GM10847 (cell line): Measurements from ENCODE around the gene GARRE1.

Experiments
- POLR2A ChIP-seq: IDR thresholded peaks from 2 replicates; pipeline ENCODE4 v1.6.1; 2011; ENCODE audit not compliant: insufficient read length; ENCODE audit errors: extremely low read depth

Gene GARRE1, protein sequence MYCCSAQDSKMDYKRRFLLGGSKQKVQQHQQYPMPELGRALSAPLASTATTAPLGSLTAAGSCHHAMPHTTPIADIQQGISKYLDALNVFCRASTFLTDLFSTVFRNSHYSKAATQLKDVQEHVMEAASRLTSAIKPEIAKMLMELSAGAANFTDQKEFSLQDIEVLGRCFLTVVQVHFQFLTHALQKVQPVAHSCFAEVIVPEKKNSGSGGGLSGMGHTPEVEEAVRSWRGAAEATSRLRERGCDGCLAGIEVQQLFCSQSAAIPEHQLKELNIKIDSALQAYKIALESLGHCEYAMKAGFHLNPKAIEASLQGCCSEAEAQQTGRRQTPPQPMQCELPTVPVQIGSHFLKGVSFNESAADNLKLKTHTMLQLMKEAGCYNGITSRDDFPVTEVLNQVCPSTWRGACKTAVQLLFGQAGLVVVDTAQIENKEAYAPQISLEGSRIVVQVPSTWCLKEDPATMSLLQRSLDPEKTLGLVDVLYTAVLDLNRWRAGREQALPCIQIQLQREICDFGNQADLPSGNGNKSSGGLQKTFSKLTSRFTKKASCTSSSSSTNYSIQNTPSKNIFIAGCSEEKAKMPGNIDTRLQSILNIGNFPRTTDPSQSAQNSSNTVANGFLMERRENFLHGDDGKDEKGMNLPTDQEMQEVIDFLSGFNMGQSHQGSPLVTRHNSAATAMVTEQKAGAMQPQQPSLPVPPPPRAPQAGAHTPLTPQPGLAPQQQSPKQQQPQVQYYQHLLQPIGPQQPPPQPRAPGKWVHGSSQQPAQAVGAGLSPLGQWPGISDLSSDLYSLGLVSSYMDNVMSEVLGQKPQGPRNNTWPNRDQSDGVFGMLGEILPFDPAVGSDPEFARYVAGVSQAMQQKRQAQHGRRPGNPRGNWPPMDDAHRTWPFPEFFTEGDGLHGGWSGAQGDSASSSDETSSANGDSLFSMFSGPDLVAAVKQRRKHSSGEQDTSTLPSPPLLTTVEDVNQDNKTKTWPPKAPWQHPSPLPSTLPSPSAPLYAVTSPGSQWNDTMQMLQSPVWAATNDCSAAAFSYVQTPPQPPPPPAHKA (N-terminal part only)

DNA sequence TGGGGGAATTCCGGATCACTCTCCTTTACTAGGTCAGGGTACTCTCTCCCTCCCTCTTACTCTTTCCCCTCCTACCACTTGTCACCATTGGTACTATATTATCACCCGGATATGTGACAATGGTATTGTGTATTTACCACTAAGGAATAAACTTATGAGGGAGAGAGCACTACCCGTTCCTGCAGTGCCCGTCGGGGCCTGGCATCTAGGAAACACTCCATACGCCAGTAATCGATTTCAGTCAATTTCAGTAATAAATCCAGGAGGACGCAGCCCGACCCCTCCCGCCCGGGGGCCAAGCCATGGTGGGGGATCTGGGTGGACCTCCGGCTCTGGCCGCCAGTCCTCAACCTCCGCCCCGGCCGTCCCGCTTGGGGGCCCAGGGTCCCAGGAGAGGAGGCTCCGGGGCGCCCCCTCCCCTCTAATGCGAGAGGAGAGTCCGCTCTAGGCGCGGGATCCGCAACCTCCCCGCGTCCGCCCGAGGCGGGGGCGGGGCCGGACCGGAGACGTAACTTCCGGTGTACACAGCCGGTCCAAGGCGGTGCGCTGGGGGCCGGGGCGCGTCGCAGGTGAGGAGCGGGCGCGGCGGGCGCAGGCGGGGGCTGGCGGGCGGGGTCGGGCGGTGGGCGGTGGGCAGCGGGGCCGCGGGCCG, at the start of gene GARRE1:
Gene GARRE1, plus strand, starts transcription at position 509 of the 652 bp plus-strand sequence. CDS start 45,920 bp downstream, outside the sequence.
- TF ChIP-seq POLR2A = peak; percentile 71

DNA sequence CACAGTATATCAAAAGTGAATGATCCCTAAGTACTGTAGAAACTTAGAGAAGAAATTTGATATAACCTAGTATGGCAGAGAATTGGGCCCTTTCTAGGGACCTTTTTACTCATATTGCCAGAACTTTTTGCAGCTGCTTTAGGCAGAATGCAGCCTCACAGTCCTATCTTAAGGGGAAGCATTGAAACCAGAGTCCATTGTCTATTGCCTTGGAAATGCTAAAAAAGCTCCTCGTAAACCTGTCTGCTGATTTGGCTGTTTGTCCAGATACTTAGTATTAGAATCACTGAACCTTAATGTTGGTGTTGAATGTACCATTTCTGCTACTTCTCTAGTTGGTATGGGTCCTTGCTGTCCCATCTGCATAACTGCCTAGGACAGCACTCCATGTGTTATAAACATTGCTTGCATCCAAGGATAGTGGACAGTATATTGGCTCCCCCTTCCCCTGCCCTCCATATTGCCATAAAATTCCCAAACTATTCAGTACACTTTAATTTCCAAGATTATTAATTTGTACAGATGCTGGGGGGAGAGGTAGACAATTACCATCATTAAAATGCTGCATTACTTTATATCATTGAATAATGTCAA, 46.0 kb upstream of the GARRE1 start:
- no peak for TF ChIP-seq POLR2A

DNA sequence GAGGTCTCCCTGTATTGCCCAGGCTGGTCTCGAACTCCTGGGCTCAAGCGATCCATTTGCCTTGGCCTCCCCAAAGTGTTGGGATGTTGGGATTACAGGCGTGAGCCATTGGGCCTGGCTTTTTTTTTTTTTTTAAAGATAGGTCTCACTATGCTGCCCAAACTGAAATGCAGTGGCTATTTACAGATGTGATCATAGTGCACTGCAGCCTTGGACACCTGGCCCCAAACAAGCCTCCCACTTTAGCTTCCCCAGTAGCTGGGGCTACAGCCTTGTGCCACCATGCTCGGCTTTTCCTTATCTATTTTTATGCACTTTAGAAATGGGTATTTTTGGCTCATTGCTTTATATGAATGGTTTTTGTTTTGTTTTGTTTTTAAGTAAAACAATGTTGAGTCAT, 44.6 kb upstream of the GARRE1 start:
- no peak for TF ChIP-seq POLR2A

DNA sequence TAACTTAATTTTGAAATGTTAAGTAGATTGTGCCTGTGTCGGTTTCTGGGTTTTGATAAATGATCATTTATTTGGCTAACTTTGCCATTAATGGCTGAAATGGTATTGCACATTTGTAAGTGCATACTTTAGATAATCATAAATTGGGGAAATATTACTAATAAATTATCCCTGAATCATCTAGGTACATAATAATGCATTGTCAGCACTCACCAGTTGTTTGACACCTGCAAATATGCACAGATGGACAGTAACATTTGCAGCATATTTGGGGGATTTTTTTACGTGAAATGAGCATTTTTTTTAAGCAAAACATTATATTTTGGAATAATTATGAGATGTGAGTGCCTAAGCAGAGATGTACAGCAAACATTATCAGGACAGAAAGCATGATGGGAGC, 41.1 kb upstream of the GARRE1 start:
- no peak for TF ChIP-seq POLR2A

DNA sequence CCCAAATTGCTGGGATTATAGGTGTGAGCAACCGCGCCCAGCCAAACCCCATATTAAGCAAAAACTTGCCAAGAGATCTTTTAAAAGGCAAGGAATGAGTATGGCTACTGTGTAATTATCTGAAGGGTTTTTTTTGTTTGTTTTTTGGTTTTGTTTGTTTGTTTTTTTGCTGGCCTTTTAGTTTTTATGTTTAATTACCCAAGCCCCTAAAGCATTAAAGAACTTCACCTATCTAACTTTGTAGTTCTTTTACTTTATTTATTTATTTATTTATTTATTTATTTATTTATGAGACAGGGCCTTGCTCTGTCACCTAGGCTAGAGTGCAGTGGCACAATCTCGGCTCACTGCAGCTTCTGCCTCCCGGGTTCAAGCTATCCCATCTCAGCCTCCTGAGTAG, 40.3 kb upstream of the GARRE1 start:
- no peak for TF ChIP-seq POLR2A

DNA sequence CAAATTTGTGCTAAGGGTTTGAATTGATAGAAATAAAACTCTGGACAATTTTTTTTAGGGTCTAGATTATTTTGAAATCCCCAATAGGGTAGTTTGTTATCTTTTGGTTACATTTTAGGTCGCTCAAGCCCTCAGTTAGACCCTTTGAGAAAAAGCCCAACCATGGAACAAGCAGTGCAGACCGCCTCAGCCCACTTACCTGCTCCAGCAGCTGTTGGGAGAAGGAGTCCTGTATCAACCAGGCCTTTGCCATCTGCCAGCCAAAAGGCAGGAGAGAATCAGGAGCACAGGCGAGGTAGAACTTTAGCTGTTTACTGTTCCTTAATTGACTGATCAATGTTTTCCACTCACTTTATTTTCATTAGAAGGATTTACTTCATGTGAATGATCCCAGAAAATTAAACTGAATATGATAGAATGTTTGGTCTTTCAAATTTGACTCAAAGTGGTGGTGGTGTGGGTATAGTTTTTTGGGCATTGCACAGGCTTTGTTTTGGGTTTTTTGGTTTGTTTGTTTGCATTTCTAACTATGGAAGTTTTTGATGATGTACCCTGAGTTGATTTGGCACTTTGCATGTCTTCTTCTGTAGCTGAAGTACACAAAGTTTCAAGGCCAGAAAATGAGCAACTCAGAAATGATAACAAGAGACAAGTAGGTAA, 39.2 kb upstream of the GARRE1 start:
- TF ChIP-seq POLR2A = no peak

DNA sequence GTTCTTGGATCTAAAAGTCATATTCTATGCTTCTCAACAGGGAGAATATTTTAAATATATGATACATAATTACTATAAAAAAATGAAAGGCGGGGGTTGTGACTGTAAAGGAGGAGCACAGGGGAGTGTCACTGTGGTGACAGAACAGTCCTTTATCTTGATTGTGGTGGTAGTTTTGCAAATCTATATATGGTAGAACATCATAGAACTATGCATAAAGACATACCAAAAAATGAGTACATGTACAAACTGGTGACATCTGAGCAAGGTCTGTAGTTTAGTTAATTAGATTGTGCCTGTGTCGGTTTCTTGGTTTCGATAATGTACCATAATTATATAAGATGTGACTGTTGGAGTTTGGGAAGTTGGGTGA, 38.7 kb upstream of the GARRE1 start:
- TF ChIP-seq POLR2A = no peak

DNA sequence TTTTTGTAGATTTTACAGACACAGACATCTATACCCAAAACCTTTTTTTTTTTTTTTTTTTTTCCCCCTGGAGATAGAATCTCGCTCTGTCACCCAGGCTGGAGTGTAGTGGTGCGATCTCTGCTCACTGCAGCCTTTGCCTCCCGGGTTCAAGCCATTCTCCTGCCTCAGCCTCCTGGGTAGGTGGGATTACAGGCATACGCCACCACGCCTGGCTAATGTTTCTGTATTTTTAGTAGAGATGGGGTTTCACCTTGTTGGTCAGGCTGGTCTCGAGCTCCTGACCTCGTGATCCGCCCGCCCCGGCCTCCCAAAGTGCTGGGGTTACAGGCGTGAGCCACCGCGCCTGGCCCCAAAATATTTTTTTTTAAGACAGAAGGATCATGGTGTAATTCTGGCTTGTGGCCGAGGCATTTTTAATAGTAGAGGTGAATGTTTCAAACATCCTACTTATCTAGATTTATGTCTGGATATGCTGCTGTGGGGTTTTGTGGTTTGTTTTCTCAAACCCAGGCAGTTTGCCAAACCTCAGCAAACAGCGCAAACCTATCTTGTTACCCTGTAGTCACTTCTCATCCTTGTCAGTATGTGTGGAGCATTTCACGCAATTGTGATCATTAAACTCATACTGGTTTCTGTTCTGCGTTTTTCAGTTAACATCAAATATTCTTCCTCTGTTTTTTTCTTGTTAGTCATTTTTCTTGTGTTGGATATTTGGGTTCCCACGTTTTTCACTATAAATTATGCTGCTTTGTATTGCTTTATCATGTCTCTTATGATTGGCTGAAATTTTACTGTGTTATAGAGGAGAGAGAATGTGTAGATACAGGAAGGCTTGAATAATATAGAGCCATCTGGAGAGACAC, 36.2 kb upstream of the GARRE1 start:
- TF ChIP-seq POLR2A = no peak

DNA sequence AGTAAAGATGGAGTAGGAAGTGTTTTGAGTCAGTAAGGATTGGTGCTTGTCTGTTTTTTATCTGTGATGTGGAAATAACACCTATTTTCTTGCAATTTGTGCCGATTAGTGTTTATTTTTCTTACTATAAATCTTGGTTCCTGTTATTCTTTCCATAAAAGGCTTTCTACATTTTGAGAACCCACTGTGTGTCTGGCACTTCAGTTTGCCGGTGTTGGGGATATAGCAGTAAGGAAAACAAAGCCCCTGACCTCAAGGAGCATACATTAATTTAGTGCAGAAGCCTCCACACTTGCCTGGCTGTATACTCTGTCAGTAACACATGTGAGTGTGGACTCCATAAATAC, 35.6 kb upstream of the GARRE1 start:
- TF ChIP-seq POLR2A = no peak

DNA sequence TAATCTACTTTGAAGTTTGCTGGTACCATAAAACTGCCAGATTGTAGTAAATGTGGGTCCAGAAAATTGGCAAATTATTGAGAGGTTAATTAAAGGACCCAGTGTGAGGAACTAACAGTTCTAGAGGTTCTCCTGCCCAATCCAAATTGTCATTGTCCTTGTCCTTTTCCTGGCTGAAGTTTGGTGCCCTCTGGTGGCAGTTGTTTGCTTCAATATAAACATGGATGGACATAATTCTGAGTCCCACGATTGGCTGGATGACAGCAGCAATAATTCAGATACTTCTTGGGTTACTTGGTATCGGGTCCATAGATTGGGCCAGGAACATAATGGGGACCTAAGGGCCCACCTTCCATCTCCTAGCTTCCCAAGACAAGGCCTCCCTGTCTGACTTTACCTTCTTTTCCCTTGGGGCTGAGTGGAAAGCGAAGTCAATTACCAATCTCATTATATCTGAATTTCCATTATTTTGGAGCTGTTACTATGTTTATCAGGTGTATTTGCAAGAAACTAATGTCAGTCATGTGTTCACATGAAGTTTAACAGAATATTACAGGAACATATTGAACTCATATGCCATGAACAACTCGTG, 33.8 kb upstream of the GARRE1 start:
- no peak for TF ChIP-seq POLR2A

DNA sequence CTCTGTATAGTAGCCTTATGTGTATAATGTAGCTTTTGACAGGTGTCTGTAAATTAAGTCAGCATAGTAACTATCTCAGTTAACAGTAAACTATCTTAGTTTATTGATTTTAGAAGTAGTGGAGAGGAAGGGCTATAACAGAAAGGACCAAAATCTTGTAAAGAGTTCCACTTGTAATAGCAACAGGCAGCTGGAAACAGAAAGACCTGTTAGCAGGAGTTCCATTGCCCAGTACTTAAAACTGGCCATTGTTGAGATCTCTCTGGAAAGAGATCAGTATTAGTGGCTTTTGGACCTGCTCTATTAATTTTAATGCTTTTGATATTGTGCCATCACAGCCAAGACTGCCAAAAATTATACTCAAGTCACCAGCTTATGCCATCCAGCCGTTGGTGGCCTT, 32.0 kb upstream of the GARRE1 start:
- TF ChIP-seq POLR2A = no peak

DNA sequence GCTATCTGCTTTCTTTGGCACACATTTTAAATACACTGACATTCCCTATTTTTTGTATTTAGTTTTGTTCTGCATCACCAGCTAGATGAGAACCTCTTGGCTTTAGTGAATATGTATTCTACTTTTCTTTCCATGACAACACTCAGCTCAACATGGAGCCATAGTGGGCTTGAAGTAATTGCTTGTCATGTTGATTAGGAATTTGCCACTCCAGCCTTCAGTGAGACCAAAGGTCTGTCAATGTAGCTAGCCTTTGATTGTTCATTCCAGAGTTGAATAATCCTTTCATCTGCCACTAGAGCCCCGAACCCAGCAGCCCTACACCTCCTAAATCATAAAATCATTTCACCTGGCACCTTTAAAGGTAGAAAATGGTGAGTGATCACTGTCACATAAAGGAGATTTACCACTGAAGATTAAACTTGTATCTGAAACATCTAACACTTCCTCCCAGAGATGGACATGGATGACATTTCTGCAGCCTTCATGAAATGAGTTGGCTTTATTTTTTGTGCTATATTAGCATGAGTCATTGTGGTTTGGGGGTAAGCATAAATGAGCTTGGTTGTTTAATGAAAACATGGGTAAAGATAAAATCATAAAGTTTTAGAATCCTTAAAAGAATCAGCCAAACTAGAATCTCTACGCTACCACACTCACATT, 29.2 kb upstream of the GARRE1 start:
- no peak for TF ChIP-seq POLR2A

DNA sequence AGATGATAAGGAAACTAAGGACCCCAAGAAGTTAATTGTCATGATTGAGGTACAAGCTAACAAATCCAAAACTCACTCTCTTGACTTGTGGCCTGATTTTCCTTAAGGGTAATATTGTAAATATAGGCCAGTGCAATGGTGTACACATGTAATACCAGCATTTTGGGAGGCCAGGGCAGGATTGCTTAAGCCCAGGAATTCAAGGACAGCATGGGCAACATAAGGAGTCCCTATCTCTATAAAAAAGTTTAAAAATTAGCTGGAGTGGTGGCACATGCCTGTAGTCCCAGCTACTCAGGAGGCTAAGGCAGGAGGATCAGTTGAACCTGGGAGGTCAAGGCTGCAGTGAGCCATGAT, 28.7 kb upstream of the GARRE1 start:
- TF ChIP-seq POLR2A = no peak
